ENCODE data around the gene JMJD7. TPM values are rescaled to one million over a fixed set of nuclear protein-coding genes. Genes with fewer than 3 reads are reported as not detected.
A peak's percentile ranks its signal among the peaks of the same experiment; 100 is the strongest.

JMJD7 gene
- total RNA-seq, 2 experiments from 2014 or later, result 18.2 to 22.4 TPM

GRCh38 chr15:41790756-41791546, 36.9 kb upstream of the JMJD7 start:
- Mint-ChIP-seq H3K4me3 (peak overlapping the region; percentile 1), H3K4me1 (peaks cover 53% of the 10 kb centered on the region), H3K27ac (peak overlapping the region; percentile 70), H3K36me3 (ENCODE audit: low read depth) (peaks cover 2% of the 10 kb centered on the region), H3K27me3 (no peaks in the 10 kb centered on the region), H3K9me3 (no peaks in the 10 kb centered on the region)
- POLR2A ChIA-PET, result interaction anchor here (1.0 to 3.4 kb wide), 6 partner anchors 11 to 67 kb away, joined by 3 to 18 read pairs (median 4); partner anchors contain the start of gene MAPKBP1
- peak; percentile 30 for DNase-seq
- CTCF ChIA-PET, result interaction anchor here (0.9 to 9.4 kb wide), 3 partner anchors 10 to 20 kb away, joined by 3 to 45 read pairs (median 40); partner anchors contain the start of gene MAPKBP1

- Mint-ChIP-seq H3K4me1 (peaks cover 59% of the 10 kb centered on the region), H3K27ac (peak overlapping the region; percentile 70)
- CTCF ChIA-PET, result interaction anchor here (0.9 to 9.4 kb wide), 3 partner anchors 9 to 20 kb away, joined by 3 to 45 read pairs (median 40); partner anchors contain the start of gene MAPKBP1
Observed at GRCh38 chr15:41791547-41791937, 36.4 kb upstream of the JMJD7 start.

GRCh38 chr15:41792000-41792637, 35.8 kb upstream of the JMJD7 start:
- ChIA-PET POLR2A (interaction anchor here (1.0 to 3.4 kb wide), 3 partner anchors 14 to 19 kb away, joined by 3 to 18 read pairs (median 3); partner anchors contain the start of gene MAPKBP1), CTCF (interaction anchor here (0.9 to 9.4 kb wide), 3 partner anchors 9 to 19 kb away, joined by 3 to 45 read pairs (median 40); partner anchors contain the start of gene MAPKBP1)
- no peaks in the 10 kb centered on the region for H3K9me3 Mint-ChIP-seq
- no peak overlapping the region for H3K4me3 Mint-ChIP-seq
- peaks cover 2% of the 10 kb centered on the region for H3K36me3 Mint-ChIP-seq (ENCODE audit: low read depth)
- H3K27ac Mint-ChIP-seq, result no peak overlapping the region
- H3K27me3 Mint-ChIP-seq, result no peaks in the 10 kb centered on the region
- peaks cover 61% of the 10 kb centered on the region for H3K4me1 Mint-ChIP-seq
- no peak for DNase-seq

More at GRCh38 chr15:41791547-41791937, 36.4 kb upstream of the JMJD7 start:
- H3K9me3 Mint-ChIP-seq, result no peaks in the 10 kb centered on the region
- no peak for DNase-seq
- H3K27me3 Mint-ChIP-seq, result no peaks in the 10 kb centered on the region
- H3K36me3 Mint-ChIP-seq (ENCODE audit: low read depth), result peaks cover 2% of the 10 kb centered on the region
- peak overlapping the region; percentile 1 for H3K4me3 Mint-ChIP-seq
- POLR2A ChIA-PET, result interaction anchor here (1.0 to 3.4 kb wide), 3 partner anchors 13 to 18 kb away, joined by 3 to 18 read pairs (median 3); partner anchors contain the start of gene MAPKBP1

GRCh38 chr15:41794081-41794480, 33.8 kb upstream of the JMJD7 start:
- Mint-ChIP-seq H3K4me3 (no peak overlapping the region), H3K36me3 (ENCODE audit: low read depth) (peaks cover 2% of the 10 kb centered on the region), H3K9me3 (no peaks in the 10 kb centered on the region), H3K27ac (no peak overlapping the region), H3K27me3 (no peaks in the 10 kb centered on the region), H3K4me1 (peaks cover 52% of the 10 kb centered on the region)
- ChIA-PET POLR2A (interaction anchor here (1.2 kb wide), 1 partner anchor 10 kb away, joined by 3 read pairs; no protein-coding TSS in a partner anchor), CTCF (interaction anchor here (1.2 to 9.4 kb wide), 2 partner anchors 17 to 20 kb away, joined by 8 to 45 read pairs; partner anchors contain the start of gene MAPKBP1)
- DNase-seq, result no peak

GRCh38 chr15:41795996-41796856, 31.7 kb upstream of the JMJD7 start:
- ChIA-PET CTCF (interaction anchor here (0.9 to 1.5 kb wide), 4 partner anchors 15 to 53 kb away, joined by 3 to 7 read pairs (median 5); partner anchors contain the start of gene MAPKBP1), POLR2A (interaction anchor here (0.7 to 0.8 kb wide), 2 partner anchors 17 to 22 kb away, joined by 3 read pairs; partner anchors contain the start of gene MAPKBP1)
- DNase-seq, result no peak
- Mint-ChIP-seq H3K9me3 (no peaks in the 10 kb centered on the region), H3K36me3 (ENCODE audit: low read depth) (peaks cover 15% of the 10 kb centered on the region), H3K4me1 (peaks cover 31% of the 10 kb centered on the region), H3K4me3 (no peak overlapping the region), H3K27ac (no peak overlapping the region), H3K27me3 (no peaks in the 10 kb centered on the region)

- H3K27me3 Mint-ChIP-seq, result no peaks in the 10 kb centered on the region
- no peak overlapping the region for H3K4me3 Mint-ChIP-seq
- CTCF ChIA-PET, result interaction anchor here (1.3 to 1.5 kb wide), 2 partner anchors 14 to 23 kb away, joined by 6 to 7 read pairs; partner anchors contain the start of gene MAPKBP1
- H3K27ac Mint-ChIP-seq, result no peak overlapping the region
- H3K4me1 Mint-ChIP-seq, result peaks cover 20% of the 10 kb centered on the region
- no peak for DNase-seq
- H3K36me3 Mint-ChIP-seq (ENCODE audit: low read depth), result peaks cover 20% of the 10 kb centered on the region
- POLR2A ChIA-PET, result interaction anchor here (1.1 kb wide), 1 partner anchor 19 kb away, joined by 3 read pairs; no protein-coding TSS in a partner anchor
- no peaks in the 10 kb centered on the region for H3K9me3 Mint-ChIP-seq
Observed at GRCh38 chr15:41797201-41797944, 30.5 kb upstream of the JMJD7 start.

- POLR2A ChIA-PET, result no interaction called here
- Mint-ChIP-seq H3K4me1 (peaks cover 18% of the 10 kb centered on the region), H3K27me3 (no peaks in the 10 kb centered on the region), H3K27ac (no peak overlapping the region), H3K9me3 (no peaks in the 10 kb centered on the region), H3K4me3 (no peak overlapping the region), H3K36me3 (ENCODE audit: low read depth) (peaks cover 22% of the 10 kb centered on the region)
- CTCF ChIA-PET, result no interaction called here
- DNase-seq, result no peak
Observed at GRCh38 chr15:41798607-41799487, 29.0 kb upstream of the JMJD7 start.

GRCh38 chr15:41799488-41799805, 28.4 kb upstream of the JMJD7 start:
- Mint-ChIP-seq H3K9me3 (no peaks in the 10 kb centered on the region), H3K27me3 (no peaks in the 10 kb centered on the region), H3K27ac (no peak overlapping the region), H3K36me3 (ENCODE audit: low read depth) (peaks cover 20% of the 10 kb centered on the region), H3K4me1 (peaks cover 17% of the 10 kb centered on the region), H3K4me3 (no peak overlapping the region)
- CTCF ChIA-PET, result interaction anchor here (2.1 kb wide), 1 partner anchor 25 kb away, joined by 6 read pairs; the partner anchor contains the start of gene MAPKBP1
- POLR2A ChIA-PET, result no interaction called here
- no peak for DNase-seq

GRCh38 chr15:41801185-41801584, 26.7 kb upstream of the JMJD7 start:
- DNase-seq, result no peak
- ChIA-PET POLR2A (no interaction called here), CTCF (interaction anchor here (1.3 to 2.1 kb wide), 3 partner anchors 9 to 27 kb away, joined by 3 to 6 read pairs (median 4); partner anchors contain the start of gene MAPKBP1)
- no peak overlapping the region for H3K4me3 Mint-ChIP-seq
- H3K4me1 Mint-ChIP-seq, result peaks cover 10% of the 10 kb centered on the region
- no peaks in the 10 kb centered on the region for H3K27me3 Mint-ChIP-seq
- H3K36me3 Mint-ChIP-seq (ENCODE audit: low read depth), result peaks cover 20% of the 10 kb centered on the region
- no peaks in the 10 kb centered on the region for H3K9me3 Mint-ChIP-seq
- no peak overlapping the region for H3K27ac Mint-ChIP-seq

GRCh38 chr15:41801850-41802455, 25.9 kb upstream of the JMJD7 start:
- no peak overlapping the region for H3K27ac Mint-ChIP-seq

More at GRCh38 chr15:41801850-41802455, 25.9 kb upstream of the JMJD7 start:
- H3K27me3 Mint-ChIP-seq, result no peaks in the 10 kb centered on the region
- ChIA-PET CTCF (interaction anchor here (0.8 to 5.8 kb wide), 5 partner anchors 9 to 336 kb away, joined by 3 to 39 read pairs (median 5); partner anchors contain the start of gene MAPKBP1), POLR2A (no interaction called here)
- H3K4me3 Mint-ChIP-seq, result no peak overlapping the region
- H3K4me1 Mint-ChIP-seq, result peaks cover 5% of the 10 kb centered on the region
- H3K9me3 Mint-ChIP-seq, result no peaks in the 10 kb centered on the region
- no peak for DNase-seq
- peaks cover 20% of the 10 kb centered on the region for H3K36me3 Mint-ChIP-seq (ENCODE audit: low read depth)

All from activated CD4-positive, alpha-beta memory T cell treated with anti-CD3 and anti-CD28 coated beads, Interleukin-2, amount 10 ng/mL, durations not matched to agents 7 days and 5 days (primary cell).